ENCODE results near the gene ATF6B. TPM values are rescaled to one million over a fixed set of nuclear protein-coding genes. Genes with fewer than 3 reads are reported as not detected.
"Not testable (repeated sequence)": the region's sequence is repeated elsewhere in the genome, so short reads cannot be mapped to it uniquely, and the experiment has no call there.

Gene ATF6B
- total RNA-seq, 3 donors from 2014 or later = 37.0 to 44.8 (median 43.6) TPM

GRCh38 chr6:32105433-32105832, 22.6 kb downstream of the ATF6B start:
- Histone ChIP-seq H3K9me3 (no peaks in the 10 kb centered on the region), H3K4me3 (no peak overlapping the region), H3K27me3 (peaks cover 0 to 5% of the 10 kb centered on the region in 2 donors), H3K27ac (peak overlapping the region in 1 of 2 donors; percentile 93), H3K36me3 (no peaks in the 10 kb centered on the region), H3K4me1 (no peaks in the 10 kb centered on the region)
- intact Hi-C loops (cut with DNase I; ENCODE audit: low total_unique reads) = no loop called here
- no peak for TF ChIP-seq POLR2A (IDR thresholded peaks at IDR 0.05)
- no peak for TF ChIP-seq CTCF (IDR thresholded peaks at IDR 0.05)
- TF ChIP-seq POLR2AphosphoS5 (IDR thresholded peaks at IDR 0.05) = no peak
- no peak for DNase-seq (ENCODE audit: low spot score in 2 of 2)

GRCh38 chr6:32102255-32102654, 25.8 kb downstream of the ATF6B start:
- Histone ChIP-seq H3K4me3 (no peak overlapping the region), H3K4me1 (no peaks in the 10 kb centered on the region), H3K36me3 (no peaks in the 10 kb centered on the region), H3K27ac (no peak overlapping the region), H3K9me3 (no peaks in the 10 kb centered on the region), H3K27me3 (no peaks in the 10 kb centered on the region)
- intact Hi-C loops (cut with DNase I; ENCODE audit: low total_unique reads) = no loop called here
- TF ChIP-seq CTCF (IDR thresholded peaks at IDR 0.05) (no peak), POLR2AphosphoS5 (IDR thresholded peaks at IDR 0.05) (no peak), POLR2A (IDR thresholded peaks at IDR 0.05) (no peak)
- no peak for DNase-seq (ENCODE audit: low spot score in 2 of 2)

- H3K27ac ChIP-seq; H3K9me3 ChIP-seq; H3K36me3 ChIP-seq; H3K4me1 ChIP-seq; intact Hi-C loops (cut with DNase I; ENCODE audit: low total_unique reads); DNase-seq (ENCODE audit: low spot score in 2 of 2); H3K4me3 ChIP-seq: not testable (repeated sequence)
- peaks cover 0 to 19% of the 10 kb centered on the region in 2 donors for H3K27me3 ChIP-seq
Measured at GRCh38 chr6:32100251-32100650, 27.8 kb downstream of the ATF6B start.

- H3K27ac ChIP-seq = peak overlapping the region in 1 of 2 donors; percentile 48
- H3K36me3 ChIP-seq = no peaks in the 10 kb centered on the region
- intact Hi-C loops (cut with DNase I; ENCODE audit: low total_unique reads) = no loop called here
- no peak overlapping the region for H3K4me3 ChIP-seq
- H3K27me3 ChIP-seq = peaks cover 0 to 19% of the 10 kb centered on the region in 2 donors
- peaks cover 0 to 3% of the 10 kb centered on the region in 2 donors for H3K4me1 ChIP-seq
- H3K9me3 ChIP-seq = no peaks in the 10 kb centered on the region
- TF ChIP-seq CTCF (IDR thresholded peaks at IDR 0.05) = no peak
- no peak for TF ChIP-seq POLR2A (IDR thresholded peaks at IDR 0.05)
- no peak for TF ChIP-seq POLR2AphosphoS5 (IDR thresholded peaks at IDR 0.05)
- no peak for DNase-seq (ENCODE audit: low spot score in 2 of 2)
Measured at GRCh38 chr6:32097364-32097763, 30.7 kb downstream of the ATF6B start.

GRCh38 chr6:32096394-32097258, 31.4 kb downstream of the ATF6B start:
- peaks cover 0 to 3% of the 10 kb centered on the region in 2 donors for H3K4me1 ChIP-seq
- no peak overlapping the region for H3K27ac ChIP-seq
- intact Hi-C loops (cut with DNase I; ENCODE audit: low total_unique reads) = no loop called here
- no peak for DNase-seq (ENCODE audit: low spot score in 2 of 2)
- H3K4me3 ChIP-seq = peak overlapping the region in 2 of 3 donors; percentile 33 to 55
- H3K27me3 ChIP-seq = peaks cover 0 to 19% of the 10 kb centered on the region in 2 donors
- no peaks in the 10 kb centered on the region for H3K9me3 ChIP-seq
- no peaks in the 10 kb centered on the region for H3K36me3 ChIP-seq
- TF ChIP-seq POLR2AphosphoS5 (IDR thresholded peaks at IDR 0.05) (no peak), POLR2A (IDR thresholded peaks at IDR 0.05) (no peak), CTCF (IDR thresholded peaks at IDR 0.05) (no peak)

Measured in breast epithelium (tissue), 4 donors.